ENCODE measurements around the gene NGRN.
"Not testable (repeated sequence)": the region's sequence is repeated elsewhere in the genome, so short reads cannot be mapped to it uniquely, and the experiment has no call there.

The NGRN gene

DNA sequence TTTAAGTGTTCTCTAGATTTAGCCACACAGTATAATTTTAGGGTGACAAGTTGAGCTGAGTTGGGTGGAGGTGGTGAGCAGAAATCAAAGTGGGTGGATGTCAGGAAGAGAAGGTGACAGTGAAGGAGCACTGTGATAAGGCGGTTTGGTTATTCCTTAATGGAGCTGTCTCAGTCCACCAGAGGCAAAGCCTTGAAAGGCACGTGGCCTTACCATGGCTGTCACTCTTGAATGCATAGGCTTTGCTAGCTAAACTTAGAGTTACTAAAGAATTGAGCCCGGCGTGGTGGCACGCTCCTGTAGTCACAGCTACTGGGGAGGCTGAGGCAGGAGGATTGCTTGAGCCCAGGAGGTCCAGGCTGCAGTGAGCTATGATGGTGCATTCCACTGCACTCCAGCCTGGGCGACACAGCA lies 16.7 kb upstream of the NGRN start:
- Histone ChIP-seq H2AFZ (ENCODE audit: low read depth, low read length) (peak overlapping the region; percentile 89), H3K4me1 (ENCODE audit: insufficient read depth, low read length) (peaks cover 2% of the 10 kb centered on the region), H3K9me3 (ENCODE audit: low read length) (no peaks in the 10 kb centered on the region), H3K27me3 (ENCODE audit: insufficient read depth, low read length) (no peaks in the 10 kb centered on the region), H3K4me3 (ENCODE audit: low read length) (peak overlapping the region; percentile 81), H3K36me3 (ENCODE audit: insufficient read depth, low read length) (no peaks in the 10 kb centered on the region)

DNA sequence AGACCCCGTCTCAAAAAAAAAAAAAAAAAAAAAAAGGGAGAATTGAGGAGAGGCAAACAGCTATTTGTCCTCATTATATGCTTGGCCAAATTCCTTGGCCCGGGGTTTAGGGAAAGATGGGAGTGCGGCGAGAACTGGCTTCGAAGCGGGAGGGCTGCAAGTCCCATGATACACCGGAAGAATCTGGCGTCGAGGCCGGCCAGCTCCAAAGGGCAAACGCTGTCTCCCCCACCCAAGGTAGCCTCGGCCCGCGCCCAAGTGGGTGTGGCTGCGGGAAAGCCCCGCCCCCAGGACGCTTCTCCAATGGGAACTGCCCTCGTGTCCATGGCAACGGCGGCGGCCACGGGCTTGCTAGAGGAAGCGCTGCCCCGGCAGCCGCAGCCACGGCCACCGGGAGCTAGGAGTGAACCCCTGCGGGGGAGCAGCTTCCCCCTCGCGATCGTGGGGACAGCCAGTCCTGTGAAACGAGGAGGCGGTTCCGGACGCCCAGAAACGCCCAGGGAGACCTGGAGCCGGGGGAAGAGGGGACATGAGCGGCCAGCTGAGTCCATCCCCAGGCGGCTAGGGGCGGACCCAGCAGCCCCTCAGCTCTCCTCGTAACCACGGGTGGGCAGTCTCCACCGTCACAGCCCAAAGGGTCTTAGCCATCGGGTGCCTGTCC lies 16.1 kb upstream of the NGRN start, which contains the start of gene TTLL13:
Gene TTLL13, plus strand, starts transcription at position 354 of the 661 bp plus-strand sequence. CDS start 1,075 bp downstream, outside the sequence.
- no peaks in the 10 kb centered on the region for H3K27me3 ChIP-seq (ENCODE audit: insufficient read depth, low read length)
- peak within 1 kb of the TSS; percentile 89 for H2AFZ ChIP-seq (ENCODE audit: low read depth, low read length)
- no peaks in the 10 kb centered on the region for H3K9me3 ChIP-seq (ENCODE audit: low read length)
- H3K36me3 ChIP-seq (ENCODE audit: insufficient read depth, low read length), result no peaks in the 10 kb centered on the region
- H3K4me1 ChIP-seq (ENCODE audit: insufficient read depth, low read length), result peaks cover 2% of the 10 kb centered on the region
- peak within 1 kb of the TSS; percentile 81 for H3K4me3 ChIP-seq (ENCODE audit: low read length)

- Histone ChIP-seq H3K9me3 (ENCODE audit: low read length) (no peaks in the 10 kb centered on the region), H3K36me3 (ENCODE audit: insufficient read depth, low read length) (no peaks in the 10 kb centered on the region), H2AFZ (ENCODE audit: low read depth, low read length) (no peak overlapping the region), H3K4me1 (ENCODE audit: insufficient read depth, low read length) (no peaks in the 10 kb centered on the region), H3K27me3 (ENCODE audit: insufficient read depth, low read length) (no peaks in the 10 kb centered on the region), H3K4me3 (ENCODE audit: low read length) (no peak overlapping the region)
These were observed 7.7 kb upstream of the NGRN start for GRCh38 chr15:90257776-90258175.

DNA sequence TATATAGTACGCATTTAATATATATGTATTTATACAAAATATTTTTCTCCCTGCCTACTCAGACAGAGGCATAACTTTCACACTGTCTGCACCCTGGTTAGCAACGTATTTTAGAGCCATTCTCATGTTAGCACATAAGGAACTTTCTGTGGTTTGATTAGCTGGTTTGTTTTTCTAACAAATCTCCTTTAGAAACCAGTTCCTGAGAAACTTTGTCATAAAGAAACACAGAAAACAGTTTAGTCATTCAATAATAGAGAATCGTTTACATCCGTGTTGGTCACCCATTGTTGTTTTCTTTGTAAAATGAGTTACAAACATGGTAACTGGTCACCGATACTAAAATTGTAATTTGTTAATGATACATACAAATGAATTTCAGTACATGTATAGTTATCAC lies 5.9 kb upstream of the NGRN start:
- Histone ChIP-seq H2AFZ (ENCODE audit: low read depth, low read length) (no peak overlapping the region), H3K36me3 (ENCODE audit: insufficient read depth, low read length) (no peaks in the 10 kb centered on the region), H3K9me3 (ENCODE audit: low read length) (no peaks in the 10 kb centered on the region), H3K4me3 (ENCODE audit: low read length) (no peak overlapping the region), H3K27me3 (ENCODE audit: insufficient read depth, low read length) (no peaks in the 10 kb centered on the region), H3K4me1 (ENCODE audit: insufficient read depth, low read length) (peaks cover 4% of the 10 kb centered on the region)

DNA sequence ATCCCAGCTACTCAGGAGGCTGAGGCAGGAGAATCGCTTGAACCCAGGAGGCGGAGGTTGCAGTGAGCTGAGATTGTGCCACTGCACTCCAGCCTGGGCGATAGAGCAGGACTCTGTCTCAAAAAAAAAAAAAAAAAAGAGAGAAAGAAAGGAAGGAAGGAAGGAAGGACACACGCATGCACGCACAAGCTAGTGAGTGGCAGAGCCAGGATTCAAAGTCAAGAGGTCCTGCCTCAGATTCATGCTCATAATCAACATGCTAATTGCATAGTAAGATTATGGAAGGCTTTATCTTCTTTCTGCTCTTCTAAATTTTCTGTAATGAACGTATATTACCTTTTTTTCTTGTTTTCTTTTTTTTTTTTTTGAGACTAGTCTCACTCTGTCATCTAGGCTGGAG lies 4.7 kb upstream of the NGRN start:
- H2AFZ ChIP-seq (ENCODE audit: low read depth, low read length); H3K9me3 ChIP-seq (ENCODE audit: low read length); H3K4me3 ChIP-seq (ENCODE audit: low read length); H3K27me3 ChIP-seq (ENCODE audit: insufficient read depth, low read length); H3K4me1 ChIP-seq (ENCODE audit: insufficient read depth, low read length); H3K36me3 ChIP-seq (ENCODE audit: insufficient read depth, low read length): not testable (repeated sequence)

- H3K27me3 ChIP-seq (ENCODE audit: insufficient read depth, low read length), result no peaks in the 10 kb centered on the region
- no peak overlapping the region for H3K4me3 ChIP-seq (ENCODE audit: low read length)
- peaks cover 2% of the 10 kb centered on the region for H3K36me3 ChIP-seq (ENCODE audit: insufficient read depth, low read length)
- H3K4me1 ChIP-seq (ENCODE audit: insufficient read depth, low read length), result peaks cover 13% of the 10 kb centered on the region
- H2AFZ ChIP-seq (ENCODE audit: low read depth, low read length), result no peak overlapping the region
- no peaks in the 10 kb centered on the region for H3K9me3 ChIP-seq (ENCODE audit: low read length)
These were observed 3.7 kb upstream of the NGRN start for GRCh38 chr15:90261811-90262210.

GRCh38 chr15:90262426-90262825 lies 3.0 kb upstream of the NGRN start:
- Histone ChIP-seq H3K4me1 (ENCODE audit: insufficient read depth, low read length) (peaks cover 19% of the 10 kb centered on the region), H3K9me3 (ENCODE audit: low read length) (no peaks in the 10 kb centered on the region), H3K4me3 (ENCODE audit: low read length) (no peak overlapping the region), H2AFZ (ENCODE audit: low read depth, low read length) (no peak overlapping the region), H3K36me3 (ENCODE audit: insufficient read depth, low read length) (peaks cover 8% of the 10 kb centered on the region), H3K27me3 (ENCODE audit: insufficient read depth, low read length) (no peaks in the 10 kb centered on the region)

- Histone ChIP-seq H3K36me3 (ENCODE audit: insufficient read depth, low read length) (peaks cover 18% of the 10 kb centered on the region), H3K4me1 (ENCODE audit: insufficient read depth, low read length) (peaks cover 29% of the 10 kb centered on the region), H3K27me3 (ENCODE audit: insufficient read depth, low read length) (no peaks in the 10 kb centered on the region), H3K4me3 (ENCODE audit: low read length) (peak overlapping the region; percentile 83), H2AFZ (ENCODE audit: low read depth, low read length) (peak overlapping the region; percentile 82), H3K9me3 (ENCODE audit: low read length) (no peaks in the 10 kb centered on the region)
These were observed 801 bp upstream of the NGRN start for GRCh38 chr15:90264671-90265070.

DNA sequence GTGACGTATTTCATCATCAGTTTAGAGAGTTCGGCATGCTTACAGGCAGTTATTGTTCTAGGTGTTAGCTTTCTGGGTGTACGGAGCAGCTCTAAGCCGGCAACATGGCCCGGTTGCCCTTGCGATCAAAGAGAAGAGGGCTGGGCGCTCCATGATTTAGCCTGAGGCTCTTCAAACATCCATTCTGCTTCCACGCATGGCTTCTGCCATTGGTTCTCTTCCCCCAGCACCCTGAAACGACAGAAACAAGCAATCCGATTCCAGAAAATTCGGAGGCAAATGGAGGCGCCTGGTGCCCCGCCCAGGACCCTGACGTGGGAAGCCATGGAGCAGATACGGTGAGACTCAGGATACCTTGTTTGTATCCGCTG lies 574 bp downstream of the NGRN start:
- peaks cover 29% of the 10 kb centered on the region for H3K4me1 ChIP-seq (ENCODE audit: insufficient read depth, low read length)
- peak overlapping the region; percentile 83 for H3K4me3 ChIP-seq (ENCODE audit: low read length)
- H3K9me3 ChIP-seq (ENCODE audit: low read length), result no peaks in the 10 kb centered on the region
- H3K27me3 ChIP-seq (ENCODE audit: insufficient read depth, low read length), result no peaks in the 10 kb centered on the region
- peaks cover 31% of the 10 kb centered on the region for H3K36me3 ChIP-seq (ENCODE audit: insufficient read depth, low read length)
- H2AFZ ChIP-seq (ENCODE audit: low read depth, low read length), result peak overlapping the region; percentile 82

- H3K27me3 ChIP-seq (ENCODE audit: insufficient read depth, low read length), result no peaks in the 10 kb centered on the region
- H3K4me1 ChIP-seq (ENCODE audit: insufficient read depth, low read length), result peaks cover 29% of the 10 kb centered on the region
- no peak overlapping the region for H2AFZ ChIP-seq (ENCODE audit: low read depth, low read length)
- peaks cover 36% of the 10 kb centered on the region for H3K36me3 ChIP-seq (ENCODE audit: insufficient read depth, low read length)
- peak overlapping the region; percentile 83 for H3K4me3 ChIP-seq (ENCODE audit: low read length)
- no peaks in the 10 kb centered on the region for H3K9me3 ChIP-seq (ENCODE audit: low read length)
These were observed 1.0 kb downstream of the NGRN start for GRCh38 chr15:90266485-90266884.

- peaks cover 54% of the 10 kb centered on the region for H3K36me3 ChIP-seq (ENCODE audit: insufficient read depth, low read length)
- H3K4me1 ChIP-seq (ENCODE audit: insufficient read depth, low read length), result peaks cover 29% of the 10 kb centered on the region
- H2AFZ ChIP-seq (ENCODE audit: low read depth, low read length), result no peak overlapping the region
- no peak overlapping the region for H3K4me3 ChIP-seq (ENCODE audit: low read length)
- no peaks in the 10 kb centered on the region for H3K27me3 ChIP-seq (ENCODE audit: insufficient read depth, low read length)
- no peaks in the 10 kb centered on the region for H3K9me3 ChIP-seq (ENCODE audit: low read length)
These were observed 2.9 kb downstream of the NGRN start for GRCh38 chr15:90268415-90268814.

GRCh38 chr15:90270502-90271150 lies 5.2 kb downstream of the NGRN start:
- peaks cover 61% of the 10 kb centered on the region for H3K36me3 ChIP-seq (ENCODE audit: insufficient read depth, low read length)
- H3K4me3 ChIP-seq (ENCODE audit: low read length), result no peak overlapping the region
- no peaks in the 10 kb centered on the region for H3K9me3 ChIP-seq (ENCODE audit: low read length)
- no peaks in the 10 kb centered on the region for H3K27me3 ChIP-seq (ENCODE audit: insufficient read depth, low read length)
- no peak overlapping the region for H2AFZ ChIP-seq (ENCODE audit: low read depth, low read length)
- peaks cover 20% of the 10 kb centered on the region for H3K4me1 ChIP-seq (ENCODE audit: insufficient read depth, low read length)

DNA sequence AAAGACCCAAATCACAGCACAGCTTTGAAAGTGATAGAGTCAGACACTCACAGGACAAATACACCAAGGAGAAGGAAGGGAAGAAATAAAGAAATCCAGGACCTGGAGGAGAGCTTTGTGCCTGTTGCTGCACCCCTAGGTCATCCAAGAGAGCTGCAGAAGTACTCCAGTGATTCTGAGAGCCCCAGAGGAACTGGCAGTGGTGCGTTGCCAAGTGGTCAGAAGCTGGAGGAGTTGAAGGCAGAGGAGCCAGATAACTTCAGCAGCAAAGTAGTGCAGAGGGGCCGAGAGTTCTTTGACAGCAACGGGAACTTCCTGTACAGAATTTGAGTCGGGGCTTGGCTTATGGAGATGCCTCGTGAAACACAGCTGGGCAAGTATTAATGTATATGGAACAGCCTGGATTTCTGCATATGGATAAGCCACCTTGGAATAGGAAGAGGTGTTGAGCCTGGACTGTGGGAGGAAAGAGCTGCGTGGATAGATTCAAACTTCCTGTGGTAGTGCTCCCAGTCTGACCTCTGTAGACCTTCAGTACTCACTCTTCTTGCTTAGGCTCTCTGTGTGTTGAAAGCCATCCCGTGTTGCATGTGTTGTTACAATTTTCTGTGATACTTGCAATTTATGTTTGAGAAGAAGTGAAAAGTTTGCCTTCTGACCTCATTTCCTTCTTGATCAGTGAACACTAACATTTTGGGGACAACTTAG lies 6.1 kb downstream of the NGRN start:
- Histone ChIP-seq H2AFZ (ENCODE audit: low read depth, low read length) (no peak overlapping the region), H3K27me3 (ENCODE audit: insufficient read depth, low read length) (no peaks in the 10 kb centered on the region), H3K36me3 (ENCODE audit: insufficient read depth, low read length) (peaks cover 62% of the 10 kb centered on the region), H3K4me1 (ENCODE audit: insufficient read depth, low read length) (peaks cover 18% of the 10 kb centered on the region), H3K4me3 (ENCODE audit: low read length) (no peak overlapping the region), H3K9me3 (ENCODE audit: low read length) (no peaks in the 10 kb centered on the region)

Data from neuron (in vitro differentiated cells).